AG09309 (cell line): ENCODE data around the gene GRM8.

Experiments used
- DNase-seq: peaks from one replicate; pipeline ENCODE4 v3.0.0-alpha.2; 2010; ENCODE audit warnings: low read depth
- H3K4me3 ChIP-seq: 2 replicates; pipeline ENCODE4 v1.5.1; 2011; ENCODE audit warnings: mild to moderate bottlenecking, low read depth, low read length, moderate library complexity; ENCODE audit not compliant: control insufficient read depth
- TF ChIP-seq, protein P1 (sequence below): IDR thresholded peaks from 2 replicates; pipeline ENCODE4 v1.5.1; 2011; ENCODE audit warnings: mild to moderate bottlenecking, low read depth, low read length, inconsistent platforms; ENCODE audit not compliant: insufficient read depth, control insufficient read depth; ENCODE audit errors: missing control alignments

Gene GRM8

DNA sequence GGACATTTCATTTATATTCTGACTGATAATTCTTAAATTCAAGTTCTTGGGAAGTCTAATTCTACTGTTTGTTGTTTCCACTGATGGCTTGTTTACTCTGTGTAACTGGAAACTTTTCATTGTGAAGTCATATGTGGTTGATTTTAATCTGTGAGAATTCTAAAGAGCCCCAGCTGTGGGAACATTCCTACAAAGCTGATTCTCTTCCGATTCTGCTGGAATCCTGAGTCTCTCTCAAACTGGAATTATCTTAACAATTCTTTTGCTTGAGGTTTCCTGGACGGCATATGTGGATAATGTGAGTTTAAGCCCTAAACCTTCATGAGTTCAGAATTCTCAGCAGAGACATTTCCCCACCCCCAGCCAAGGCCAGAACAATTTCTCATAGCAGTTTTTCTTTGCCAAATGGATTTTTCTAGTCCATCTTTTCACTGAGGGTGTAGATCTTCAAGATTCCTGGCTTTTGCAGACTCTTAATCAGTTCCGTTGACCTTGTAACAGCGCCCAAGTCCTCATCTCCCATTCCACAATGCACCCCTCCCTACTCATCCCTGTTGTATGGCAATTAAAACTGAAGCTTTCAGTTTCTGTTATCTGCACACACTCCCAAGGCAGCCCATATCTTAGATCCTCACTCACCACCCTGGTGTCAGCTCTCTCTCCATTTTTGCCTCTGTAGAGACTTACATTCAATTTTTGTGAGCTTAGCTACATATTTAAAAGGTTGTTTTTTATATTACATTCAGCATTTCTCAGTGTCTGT is 37.6 kb downstream of the GRM8 start:
- no peak for DNase-seq

DNA sequence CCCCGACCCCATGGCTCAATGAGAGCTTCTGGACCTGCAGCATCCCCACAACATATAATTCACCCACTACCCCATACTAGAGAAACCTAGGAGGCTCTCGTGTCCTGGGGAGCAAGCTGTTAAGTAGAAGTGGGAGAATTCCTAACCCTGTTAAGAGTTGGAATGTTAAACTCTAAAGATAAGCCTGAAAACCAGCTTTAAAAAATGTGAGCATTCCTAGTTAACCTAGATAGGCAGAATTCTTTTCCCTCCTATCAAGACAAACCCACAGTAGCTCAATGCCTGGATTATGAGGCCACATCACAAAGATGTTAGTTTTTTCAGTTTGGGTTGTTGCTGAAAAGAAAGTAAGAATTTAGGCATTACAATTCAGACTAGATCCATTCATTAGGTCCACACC is 42.9 kb downstream of the GRM8 start:
- TF ChIP-seq, protein P1, sequence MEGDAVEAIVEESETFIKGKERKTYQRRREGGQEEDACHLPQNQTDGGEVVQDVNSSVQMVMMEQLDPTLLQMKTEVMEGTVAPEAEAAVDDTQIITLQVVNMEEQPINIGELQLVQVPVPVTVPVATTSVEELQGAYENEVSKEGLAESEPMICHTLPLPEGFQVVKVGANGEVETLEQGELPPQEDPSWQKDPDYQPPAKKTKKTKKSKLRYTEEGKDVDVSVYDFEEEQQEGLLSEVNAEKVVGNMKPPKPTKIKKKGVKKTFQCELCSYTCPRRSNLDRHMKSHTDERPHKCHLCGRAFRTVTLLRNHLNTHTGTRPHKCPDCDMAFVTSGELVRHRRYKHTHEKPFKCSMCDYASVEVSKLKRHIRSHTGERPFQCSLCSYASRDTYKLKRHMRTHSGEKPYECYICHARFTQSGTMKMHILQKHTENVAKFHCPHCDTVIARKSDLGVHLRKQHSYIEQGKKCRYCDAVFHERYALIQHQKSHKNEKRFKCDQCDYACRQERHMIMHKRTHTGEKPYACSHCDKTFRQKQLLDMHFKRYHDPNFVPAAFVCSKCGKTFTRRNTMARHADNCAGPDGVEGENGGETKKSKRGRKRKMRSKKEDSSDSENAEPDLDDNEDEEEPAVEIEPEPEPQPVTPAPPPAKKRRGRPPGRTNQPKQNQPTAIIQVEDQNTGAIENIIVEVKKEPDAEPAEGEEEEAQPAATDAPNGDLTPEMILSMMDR: no peak

More for the DNA sequence above, 37.6 kb downstream of the GRM8 start:
- TF ChIP-seq, protein P1: no peak
- H3K4me3 ChIP-seq: no peak overlapping the region

DNA sequence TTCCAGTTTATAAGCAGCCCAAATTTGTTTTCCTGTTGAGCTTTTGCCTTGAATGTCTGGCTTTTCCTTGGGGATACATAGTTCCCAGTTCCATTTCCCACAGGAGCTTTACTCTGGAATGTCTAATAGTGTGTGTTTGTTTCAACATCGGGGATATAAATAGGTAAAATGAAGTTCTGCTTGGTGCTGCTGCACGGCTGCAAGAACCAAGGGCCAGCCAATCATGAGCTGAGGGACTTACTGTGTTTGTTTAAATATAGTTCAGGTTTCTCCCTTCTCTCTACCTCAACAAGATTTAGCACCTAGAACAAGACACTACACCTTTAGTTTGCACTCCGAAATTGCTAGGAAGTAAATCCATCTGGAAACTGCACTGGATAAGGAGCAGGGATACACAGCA is 43.9 kb downstream of the GRM8 start:
- H3K4me3 ChIP-seq: no peak overlapping the region
- DNase-seq: no peak

More for the DNA sequence above, 42.9 kb downstream of the GRM8 start:
- H3K4me3 ChIP-seq: no peak overlapping the region
- DNase-seq: no peak

DNA sequence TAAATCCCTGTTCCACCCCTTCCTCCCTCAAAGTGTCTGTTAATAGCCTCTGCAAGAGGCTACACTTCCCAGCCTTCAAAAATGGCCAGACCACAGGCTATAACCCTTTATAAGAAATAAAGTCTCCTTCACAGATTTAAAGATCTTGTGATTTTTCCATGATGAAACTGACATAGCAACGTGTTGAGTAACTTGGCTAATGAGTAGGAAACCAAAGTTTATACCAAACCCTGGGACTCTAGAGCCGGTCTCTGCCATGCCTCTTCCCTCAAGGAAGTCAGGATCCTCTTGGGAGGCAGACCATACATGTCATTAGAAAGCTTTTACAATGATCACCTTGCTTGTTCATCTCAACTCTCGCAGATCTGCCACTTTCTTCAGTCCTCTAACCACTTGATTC is 44.4 kb downstream of the GRM8 start:
- TF ChIP-seq, protein P1: no peak
- no peak for DNase-seq

More for the DNA sequence above, 43.9 kb downstream of the GRM8 start:
- TF ChIP-seq, protein P1: no peak

DNA sequence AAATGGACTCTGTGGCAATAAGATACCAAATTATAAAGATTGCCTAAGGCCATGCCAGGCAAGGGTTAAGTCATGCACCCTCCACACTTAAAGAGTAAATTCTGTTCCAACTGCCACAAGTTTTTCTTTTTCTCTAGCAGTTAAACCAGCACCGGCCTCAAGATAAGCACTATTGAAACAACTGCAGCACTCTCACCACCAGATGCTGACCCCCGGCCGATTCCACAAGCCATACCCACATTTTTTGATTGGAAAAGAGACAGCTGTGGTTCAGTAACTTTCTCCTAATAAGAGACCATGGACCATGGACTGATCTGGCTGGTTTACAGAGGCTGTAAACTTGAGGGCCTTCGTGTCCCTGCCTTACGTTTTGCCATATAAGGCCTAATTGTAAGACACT is 44.9 kb downstream of the GRM8 start:
- DNase-seq: no peak
- TF ChIP-seq, protein P1: no peak
- no peak overlapping the region for H3K4me3 ChIP-seq

More for the DNA sequence above, 44.4 kb downstream of the GRM8 start:
- no peak overlapping the region for H3K4me3 ChIP-seq

DNA sequence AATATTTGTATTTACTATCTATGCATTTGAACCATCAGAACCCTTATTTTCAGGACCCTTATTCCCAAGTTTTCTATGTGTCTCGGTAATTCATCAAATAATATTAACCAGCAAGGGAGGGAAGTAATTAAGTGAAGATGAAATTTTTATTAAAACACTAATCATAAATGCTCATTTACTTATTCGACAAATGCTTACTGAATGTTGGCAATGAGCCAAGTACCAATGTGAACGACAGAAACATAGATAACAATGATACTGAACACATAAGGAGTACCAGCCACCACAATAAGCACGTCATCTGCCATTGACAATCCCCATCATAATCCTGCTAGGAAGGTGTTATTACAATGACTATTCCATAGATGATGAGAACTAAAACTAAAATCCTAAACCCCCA is 45.5 kb downstream of the GRM8 start:
- TF ChIP-seq, protein P1: no peak
- no peak overlapping the region for H3K4me3 ChIP-seq
- DNase-seq: no peak
